ENCODE results near the gene IFNLR1. TPM values are rescaled to one million over a fixed set of nuclear protein-coding genes. Genes with fewer than 3 reads are reported as not detected.

Gene IFNLR1
- total RNA-seq, 1 donor, result not detected

- Histone ChIP-seq H3K4me3 (ENCODE audit: insufficient read depth, low read length) (no peak overlapping the region), H3K4me1 (ENCODE audit: insufficient read depth, low read length) (no peaks in the 10 kb centered on the region), H3K79me2 (ENCODE audit: insufficient read depth, low read length) (no peaks in the 10 kb centered on the region), H2AFZ (ENCODE audit: low read length) (no peak overlapping the region), H3K9me3 (ENCODE audit: low read depth, low read length) (no peaks in the 10 kb centered on the region), H3K27ac (ENCODE audit: low read depth, low read length) (no peak overlapping the region), H3K4me2 (ENCODE audit: insufficient read depth, low read length) (no peak overlapping the region), H4K20me1 (ENCODE audit: insufficient read depth, low read length) (no peaks in the 10 kb centered on the region), H3K36me3 (ENCODE audit: insufficient read depth, low read length) (no peaks in the 10 kb centered on the region), H3K27me3 (ENCODE audit: insufficient read depth, low read length) (peaks cover 4% of the 10 kb centered on the region)
- no peak for DNase-seq (ENCODE audit: insufficient read length, low spot score, missing footprints)
- TF ChIP-seq, protein P1, sequence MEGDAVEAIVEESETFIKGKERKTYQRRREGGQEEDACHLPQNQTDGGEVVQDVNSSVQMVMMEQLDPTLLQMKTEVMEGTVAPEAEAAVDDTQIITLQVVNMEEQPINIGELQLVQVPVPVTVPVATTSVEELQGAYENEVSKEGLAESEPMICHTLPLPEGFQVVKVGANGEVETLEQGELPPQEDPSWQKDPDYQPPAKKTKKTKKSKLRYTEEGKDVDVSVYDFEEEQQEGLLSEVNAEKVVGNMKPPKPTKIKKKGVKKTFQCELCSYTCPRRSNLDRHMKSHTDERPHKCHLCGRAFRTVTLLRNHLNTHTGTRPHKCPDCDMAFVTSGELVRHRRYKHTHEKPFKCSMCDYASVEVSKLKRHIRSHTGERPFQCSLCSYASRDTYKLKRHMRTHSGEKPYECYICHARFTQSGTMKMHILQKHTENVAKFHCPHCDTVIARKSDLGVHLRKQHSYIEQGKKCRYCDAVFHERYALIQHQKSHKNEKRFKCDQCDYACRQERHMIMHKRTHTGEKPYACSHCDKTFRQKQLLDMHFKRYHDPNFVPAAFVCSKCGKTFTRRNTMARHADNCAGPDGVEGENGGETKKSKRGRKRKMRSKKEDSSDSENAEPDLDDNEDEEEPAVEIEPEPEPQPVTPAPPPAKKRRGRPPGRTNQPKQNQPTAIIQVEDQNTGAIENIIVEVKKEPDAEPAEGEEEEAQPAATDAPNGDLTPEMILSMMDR (IDR thresholded peaks at IDR 0.05; ENCODE audit: extremely low read depth, low read depth, low read length), result no peak
Observed at GRCh38 chr1:24180676-24181075, 6.4 kb downstream of the IFNLR1 start.

GRCh38 chr1:24179251-24179840 lies 7.7 kb downstream of the IFNLR1 start:
- peaks cover 4% of the 10 kb centered on the region for H3K27me3 ChIP-seq (ENCODE audit: insufficient read depth, low read length)
- no peaks in the 10 kb centered on the region for H3K79me2 ChIP-seq (ENCODE audit: insufficient read depth, low read length)
- DNase-seq (ENCODE audit: insufficient read length, low spot score, missing footprints), result no peak
- H3K36me3 ChIP-seq (ENCODE audit: insufficient read depth, low read length), result no peaks in the 10 kb centered on the region
- no peak overlapping the region for H3K4me2 ChIP-seq (ENCODE audit: insufficient read depth, low read length)
- H3K9me3 ChIP-seq (ENCODE audit: low read depth, low read length), result no peaks in the 10 kb centered on the region
- H3K4me3 ChIP-seq (ENCODE audit: insufficient read depth, low read length), result no peak overlapping the region
- TF ChIP-seq, protein P1 (IDR thresholded peaks at IDR 0.05; ENCODE audit: extremely low read depth, low read depth, low read length), result no peak
- H4K20me1 ChIP-seq (ENCODE audit: insufficient read depth, low read length), result no peaks in the 10 kb centered on the region
- H2AFZ ChIP-seq (ENCODE audit: low read length), result no peak overlapping the region
- no peak overlapping the region for H3K27ac ChIP-seq (ENCODE audit: low read depth, low read length)
- H3K4me1 ChIP-seq (ENCODE audit: insufficient read depth, low read length), result no peaks in the 10 kb centered on the region

- no peak overlapping the region for H3K4me2 ChIP-seq (ENCODE audit: insufficient read depth, low read length)
- H3K36me3 ChIP-seq (ENCODE audit: insufficient read depth, low read length), result no peaks in the 10 kb centered on the region
- H3K27ac ChIP-seq (ENCODE audit: low read depth, low read length), result no peak overlapping the region
- H3K9me3 ChIP-seq (ENCODE audit: low read depth, low read length), result no peaks in the 10 kb centered on the region
- H3K4me1 ChIP-seq (ENCODE audit: insufficient read depth, low read length), result no peaks in the 10 kb centered on the region
- no peak overlapping the region for H3K4me3 ChIP-seq (ENCODE audit: insufficient read depth, low read length)
- no peaks in the 10 kb centered on the region for H3K79me2 ChIP-seq (ENCODE audit: insufficient read depth, low read length)
- peaks cover 12% of the 10 kb centered on the region for H3K27me3 ChIP-seq (ENCODE audit: insufficient read depth, low read length)
- H2AFZ ChIP-seq (ENCODE audit: low read length), result no peak overlapping the region
- DNase-seq (ENCODE audit: insufficient read length, low spot score, missing footprints), result no peak
- H4K20me1 ChIP-seq (ENCODE audit: insufficient read depth, low read length), result no peaks in the 10 kb centered on the region
- TF ChIP-seq, protein P1 (IDR thresholded peaks at IDR 0.05; ENCODE audit: extremely low read depth, low read depth, low read length), result no peak
Observed at GRCh38 chr1:24178407-24178806, 8.7 kb downstream of the IFNLR1 start.

DNA sequence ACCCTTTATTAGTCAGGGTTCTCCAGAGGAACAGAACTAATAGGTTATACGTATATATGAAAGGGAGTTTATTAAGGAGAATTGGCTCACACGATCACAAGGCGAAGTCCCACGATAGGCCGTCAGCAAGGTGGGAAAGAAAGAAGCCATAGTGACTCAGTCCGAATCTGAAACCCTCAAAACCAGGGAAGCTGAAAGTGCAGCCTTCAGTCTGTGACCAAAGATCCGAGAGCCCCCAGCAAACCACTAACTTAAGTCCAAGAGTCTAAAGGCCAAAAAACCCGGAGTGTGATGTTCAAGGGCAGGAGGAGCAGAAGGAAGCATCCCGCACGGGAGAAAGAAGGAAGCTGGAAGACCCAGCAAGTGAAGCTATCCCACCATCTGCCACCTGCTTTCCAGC lies 9.9 kb downstream of the IFNLR1 start:
- no peaks in the 10 kb centered on the region for H3K9me3 ChIP-seq (ENCODE audit: low read depth, low read length)
- no peaks in the 10 kb centered on the region for H3K36me3 ChIP-seq (ENCODE audit: insufficient read depth, low read length)
- H3K4me1 ChIP-seq (ENCODE audit: insufficient read depth, low read length), result no peaks in the 10 kb centered on the region
- TF ChIP-seq, protein P1 (IDR thresholded peaks at IDR 0.05; ENCODE audit: extremely low read depth, low read depth, low read length), result no peak
- H3K4me2 ChIP-seq (ENCODE audit: insufficient read depth, low read length), result no peak overlapping the region
- peaks cover 18% of the 10 kb centered on the region for H3K27me3 ChIP-seq (ENCODE audit: insufficient read depth, low read length)
- DNase-seq (ENCODE audit: insufficient read length, low spot score, missing footprints), result no peak
- H2AFZ ChIP-seq (ENCODE audit: low read length), result no peak overlapping the region
- no peaks in the 10 kb centered on the region for H3K79me2 ChIP-seq (ENCODE audit: insufficient read depth, low read length)
- no peak overlapping the region for H3K27ac ChIP-seq (ENCODE audit: low read depth, low read length)
- no peaks in the 10 kb centered on the region for H4K20me1 ChIP-seq (ENCODE audit: insufficient read depth, low read length)
- no peak overlapping the region for H3K4me3 ChIP-seq (ENCODE audit: insufficient read depth, low read length)

All from osteoblast (primary cell).